Measurements from ENCODE around the gene GRIK5. TPM values are rescaled to one million over a fixed set of nuclear protein-coding genes. Genes with fewer than 3 reads are reported as not detected.

GRIK5 gene
- total and polyA plus RNA-seq, 2 of the 8 experiments (the other 6 are each of a cell fraction or from before 2014, with no cell fraction given) = 17.8 to 42.9 TPM

DNA sequence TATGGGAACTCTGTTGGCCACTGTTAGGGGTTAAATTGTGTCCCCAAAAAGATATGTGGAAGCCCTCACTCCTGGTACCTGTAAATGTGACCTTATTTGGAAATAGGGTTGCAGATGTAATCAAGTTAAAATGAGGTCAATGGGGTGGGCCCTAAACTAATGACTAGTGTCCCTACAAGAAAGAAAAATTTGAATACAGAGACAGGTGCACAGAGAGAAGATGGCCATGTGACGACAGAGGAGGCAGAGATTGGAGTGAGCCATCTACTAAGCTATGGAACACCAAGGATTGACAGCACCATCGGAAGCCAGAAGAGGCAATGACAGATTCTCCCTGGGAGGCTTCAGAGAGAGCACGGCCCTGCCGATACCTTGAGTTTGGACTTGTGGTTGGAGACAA is 45.7 kb upstream of the GRIK5 start:
- Histone ChIP-seq H3K9ac (replicated peaks in 1 of 4; ENCODE audit: extremely low read depth in 1 of 4, low read depth in 3 of 4, low read length in 3 of 4) (no peak overlapping the region), H4K91ac (replicated peaks; ENCODE audit: insufficient read length, low read length) (no peak overlapping the region), H3K27me3 (replicated peaks in 1 of 4; ENCODE audit: control insufficient read depth in 3 of 4, extremely low read depth in 1 of 4, insufficient read depth in 3 of 4, low read length in 3 of 4) (no peaks in the 10 kb centered on the region), H3K79me2 (ENCODE audit: control insufficient read depth in 1 of 2, insufficient read depth in 2 of 2, low read length in 2 of 2) (no peaks in the 10 kb centered on the region), H2BK5ac (ENCODE audit: low read depth, low read length) (no peak overlapping the region), H3K23me2 (ENCODE audit: low read depth, low read length) (no peaks in the 10 kb centered on the region), H2AK5ac (ENCODE audit: low read depth, low read length) (no peak overlapping the region), H4K20me1 (replicated peaks in 1 of 2; ENCODE audit: control insufficient read depth in 1 of 2, insufficient read depth in 2 of 2, low read length in 2 of 2) (no peaks in the 10 kb centered on the region), H3K56ac (replicated peaks; ENCODE audit: insufficient read length, low read depth, low read length) (no peak overlapping the region), H3K79me1 (ENCODE audit: low read depth, low read length) (no peaks in the 10 kb centered on the region), H3K23ac (ENCODE audit: insufficient read length) (no peak overlapping the region), H3K4me2 (ENCODE audit: insufficient read depth in 1 of 2, low read depth in 2 of 2, low read length in 2 of 2) (no peak overlapping the region), H2BK15ac (ENCODE audit: low read length) (no peak overlapping the region), H4K5ac (ENCODE audit: insufficient read length, low read depth, low read length) (no peak overlapping the region), H3K4ac (replicated peaks; ENCODE audit: insufficient read length, low read depth, low read length) (no peak overlapping the region), H3K27ac (ENCODE audit: low read depth, low read length) (no peak overlapping the region), H3K14ac (ENCODE audit: insufficient read length) (no peak overlapping the region), H3K36me3 (ENCODE audit: control insufficient read depth in 2 of 4, insufficient read depth in 4 of 4, low read length in 3 of 4) (no peaks in the 10 kb centered on the region), H2BK120ac (replicated peaks; ENCODE audit: low read depth, low read length) (no peak overlapping the region), H3K4me3 (ENCODE audit: extremely low read depth in 1 of 4, insufficient read depth in 2 of 4, low read depth in 3 of 4, low read length in 4 of 4) (no peak overlapping the region), H4K8ac (ENCODE audit: extremely low read depth, insufficient read depth, low read length) (no peak overlapping the region), H2AFZ (ENCODE audit: low read length) (no peak overlapping the region), H3K18ac (ENCODE audit: extremely low read depth, low read length) (no peak overlapping the region), H2BK12ac (ENCODE audit: low read depth, low read length) (no peak overlapping the region), H3K9me3 (ENCODE audit: insufficient read depth in 2 of 2, low read depth in 1 of 2, low read length in 1 of 2) (no peaks in the 10 kb centered on the region), H3K4me1 (replicated peaks in 1 of 4; ENCODE audit: control insufficient read depth in 3 of 4, insufficient read depth in 4 of 4, low read length in 3 of 4) (peaks cover 8 to 12% (median 10%) of the 10 kb centered on the region in 4 experiments), H2BK20ac (ENCODE audit: low read length) (no peak overlapping the region)
- WGBS, 2 experiments (ENCODE audit: extremely low coverage in 1 of 2, insufficient coverage in 1 of 2, insufficient read length in 1 of 2, insufficient replicate concordance in 2 of 2, low coverage in 1 of 2, low lambda C conversion rate in 2 of 2, missing lambda C conversion rate in 1 of 2) = 85% methylated on average over 4 of the region's 4 CpGs; no CpG with 5 or more reads in 1 of the 2 experiments
- FAIRE-seq (no peak), DNase-seq (ENCODE audit: low read depth in 1 of 2, low spot score in 2 of 2) (no peak)
- ChIA-PET CTCF (ENCODE audit: partially characterized antibody) (interaction anchor here (1.1 to 8.5 kb wide), 6 partner anchors 8 to 87 kb away, joined by 4 to 146 read pairs (median 22); partner anchors contain the start of gene POU2F2), POLR2A (ENCODE audit: partially characterized antibody) (interaction anchor here (1.2 kb wide), 1 partner anchor 16 kb away, joined by 4 read pairs; the partner anchor contains the start of gene POU2F2)
- TF ChIP-seq BRCA1 (IDR thresholded peaks at IDR 0.05; ENCODE audit: low read depth, low read length) = no peak
- no peak for TF ChIP-seq KDM1A (IDR thresholded peaks at IDR 0.05; ENCODE audit: borderline replicate concordance, low read length)
- no peak for TF ChIP-seq SIX5 (IDR thresholded peaks at IDR 0.05; ENCODE audit: low read depth, low read length)
- no peak for TF ChIP-seq SP2 (IDR thresholded peaks at IDR 0.05; ENCODE audit: low read length)
- TF ChIP-seq JUN (IDR thresholded peaks at IDR 0.05; ENCODE audit: low read depth, low read length) = no peak
- no peak for TF ChIP-seq POLR2A (IDR thresholded peaks at IDR 0.05; ENCODE audit: control extremely low read depth in 1 of 2, low read depth in 2 of 2, low read length in 2 of 2)
- TF ChIP-seq, protein P1, sequence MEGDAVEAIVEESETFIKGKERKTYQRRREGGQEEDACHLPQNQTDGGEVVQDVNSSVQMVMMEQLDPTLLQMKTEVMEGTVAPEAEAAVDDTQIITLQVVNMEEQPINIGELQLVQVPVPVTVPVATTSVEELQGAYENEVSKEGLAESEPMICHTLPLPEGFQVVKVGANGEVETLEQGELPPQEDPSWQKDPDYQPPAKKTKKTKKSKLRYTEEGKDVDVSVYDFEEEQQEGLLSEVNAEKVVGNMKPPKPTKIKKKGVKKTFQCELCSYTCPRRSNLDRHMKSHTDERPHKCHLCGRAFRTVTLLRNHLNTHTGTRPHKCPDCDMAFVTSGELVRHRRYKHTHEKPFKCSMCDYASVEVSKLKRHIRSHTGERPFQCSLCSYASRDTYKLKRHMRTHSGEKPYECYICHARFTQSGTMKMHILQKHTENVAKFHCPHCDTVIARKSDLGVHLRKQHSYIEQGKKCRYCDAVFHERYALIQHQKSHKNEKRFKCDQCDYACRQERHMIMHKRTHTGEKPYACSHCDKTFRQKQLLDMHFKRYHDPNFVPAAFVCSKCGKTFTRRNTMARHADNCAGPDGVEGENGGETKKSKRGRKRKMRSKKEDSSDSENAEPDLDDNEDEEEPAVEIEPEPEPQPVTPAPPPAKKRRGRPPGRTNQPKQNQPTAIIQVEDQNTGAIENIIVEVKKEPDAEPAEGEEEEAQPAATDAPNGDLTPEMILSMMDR (IDR thresholded peaks at IDR 0.05; ENCODE audit: control extremely low read depth in 1 of 3, insufficient read depth in 1 of 3, low read depth in 1 of 3, low read length in 3 of 3) = no peak
- no peak for TF ChIP-seq CTBP2 (IDR thresholded peaks at IDR 0.05; ENCODE audit: borderline replicate concordance, insufficient read depth, insufficient read length, low read length)
- TF ChIP-seq BACH1 (IDR thresholded peaks at IDR 0.05; ENCODE audit: low read length) = no peak
- no peak for TF ChIP-seq NANOG (IDR thresholded peaks at IDR 0.05; ENCODE audit: insufficient read depth, low read depth, low read length, poor library complexity, severe bottlenecking)
- no peak for TF ChIP-seq EGR1 (IDR thresholded peaks at IDR 0.05; ENCODE audit: borderline replicate concordance, low read depth, low read length)
- no peak for TF ChIP-seq HDAC6 (IDR thresholded peaks at IDR 0.05; ENCODE audit: low read depth, low read length)
